Activated naive CD8-positive, alpha-beta T cell treated with anti-CD3 and anti-CD28 coated beads for 36 hours (primary cell): Measurements from ENCODE around the gene TIE1. TPM values are rescaled to one million over a fixed set of nuclear protein-coding genes. Genes with fewer than 3 reads are reported as not detected.

Experiments
- DNase-seq: peaks from one replicate; pipeline ENCODE4 v3.0.0; 2021
- H3K27ac Mint-ChIP-seq: one replicate; pipeline ENCODE4 v1.8.0; 2022; ENCODE audit warnings: mild to moderate bottlenecking, moderate library complexity, mixed read lengths
- H3K27me3 Mint-ChIP-seq: one replicate; pipeline ENCODE4 v1.8.0; 2022; ENCODE audit warnings: mild to moderate bottlenecking, mixed read lengths
- H3K36me3 Mint-ChIP-seq: one replicate; pipeline ENCODE4 v1.8.0; 2021; ENCODE audit warnings: mild to moderate bottlenecking, mixed read lengths
- H3K4me1 Mint-ChIP-seq: one replicate; pipeline ENCODE4 v1.8.0; 2021; ENCODE audit warnings: mixed read lengths
- H3K4me3 Mint-ChIP-seq: one replicate; pipeline ENCODE4 v1.8.0; 2022; ENCODE audit warnings: mild to moderate bottlenecking, moderate library complexity, mixed read lengths
- H3K9me3 Mint-ChIP-seq: one replicate; pipeline ENCODE4 v1.8.0; 2022; ENCODE audit warnings: mixed read lengths
- total RNA-seq, 2 experiments: library from RNA; stranded (reverse); gene quantifications; one replicate each; pipeline ENCODE4 v1.2.3, GENCODE V29; 2021

TIE1 gene
- total RNA-seq, 2 experiments from 2014 or later, result 0.14 to 0.49 TPM

DNA sequence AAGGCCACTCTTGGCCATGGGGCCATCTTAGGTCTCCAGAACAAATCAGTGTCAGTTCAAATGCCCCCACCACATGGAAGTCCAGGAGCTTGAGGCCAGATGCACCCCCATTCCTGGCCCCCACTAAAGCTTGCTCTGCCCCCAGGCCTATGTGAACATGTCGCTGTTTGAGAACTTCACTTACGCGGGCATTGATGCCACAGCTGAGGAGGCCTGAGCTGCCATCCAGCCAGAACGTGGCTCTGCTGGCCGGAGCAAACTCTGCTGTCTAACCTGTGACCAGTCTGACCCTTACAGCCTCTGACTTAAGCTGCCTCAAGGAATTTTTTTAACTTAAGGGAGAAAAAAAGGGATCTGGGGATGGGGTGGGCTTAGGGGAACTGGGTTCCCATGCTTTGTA, 21.7 kb downstream of the TIE1 start:
- Mint-ChIP-seq H3K4me3 (no peak overlapping the region), H3K36me3 (peaks cover 9% of the 10 kb centered on the region), H3K9me3 (peaks cover 15% of the 10 kb centered on the region), H3K4me1 (peaks cover 6% of the 10 kb centered on the region), H3K27me3 (no peaks in the 10 kb centered on the region), H3K27ac (no peak overlapping the region)
- no peak for DNase-seq

DNA sequence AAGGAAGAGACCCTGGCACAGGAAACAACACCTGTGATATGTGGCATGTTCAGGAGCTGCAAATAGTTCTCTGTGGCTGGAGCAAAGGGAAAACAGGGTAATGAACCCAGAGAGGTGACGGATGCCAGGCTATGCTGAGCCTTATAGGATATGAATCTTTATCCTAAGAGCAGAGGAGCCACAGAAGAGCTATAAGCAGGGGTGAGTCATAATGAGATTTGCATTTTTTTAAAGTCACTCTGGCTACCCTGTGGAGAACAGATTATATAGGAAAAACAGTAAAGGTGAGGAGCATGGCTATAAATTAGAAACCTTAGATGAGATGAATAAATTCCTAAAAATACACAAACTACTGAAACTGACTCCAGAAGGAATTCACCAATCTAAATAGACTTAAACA, 24.0 kb downstream of the TIE1 start:
- DNase-seq, result no peak
- Mint-ChIP-seq H3K27me3 (no peaks in the 10 kb centered on the region), H3K27ac (no peak overlapping the region), H3K9me3 (peaks cover 23% of the 10 kb centered on the region), H3K36me3 (peaks cover 13% of the 10 kb centered on the region), H3K4me3 (no peak overlapping the region), H3K4me1 (peaks cover 8% of the 10 kb centered on the region)

DNA sequence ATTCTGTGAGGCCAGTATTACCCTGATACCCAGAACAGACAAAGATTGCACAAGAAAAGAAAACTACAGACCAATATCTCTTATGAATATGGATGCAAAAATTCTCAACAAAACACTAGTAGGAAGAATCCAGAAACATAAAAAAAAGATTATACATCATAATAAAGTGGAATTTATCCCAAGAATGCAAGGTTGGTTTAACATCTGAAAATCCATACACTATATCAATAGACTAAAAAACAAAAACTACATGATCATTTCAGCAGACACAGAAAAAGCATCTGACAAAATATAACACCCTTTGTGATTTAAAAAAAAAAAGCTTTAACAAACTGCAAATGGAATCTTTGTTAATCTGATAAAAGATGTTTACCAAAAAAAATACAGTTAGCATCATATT, 24.6 kb downstream of the TIE1 start:
- peaks cover 23% of the 10 kb centered on the region for H3K9me3 Mint-ChIP-seq
- no peaks in the 10 kb centered on the region for H3K27me3 Mint-ChIP-seq
- H3K27ac Mint-ChIP-seq, result no peak overlapping the region
- peaks cover 14% of the 10 kb centered on the region for H3K4me1 Mint-ChIP-seq
- no peak for DNase-seq
- peaks cover 13% of the 10 kb centered on the region for H3K36me3 Mint-ChIP-seq
- H3K4me3 Mint-ChIP-seq, result no peak overlapping the region

DNA sequence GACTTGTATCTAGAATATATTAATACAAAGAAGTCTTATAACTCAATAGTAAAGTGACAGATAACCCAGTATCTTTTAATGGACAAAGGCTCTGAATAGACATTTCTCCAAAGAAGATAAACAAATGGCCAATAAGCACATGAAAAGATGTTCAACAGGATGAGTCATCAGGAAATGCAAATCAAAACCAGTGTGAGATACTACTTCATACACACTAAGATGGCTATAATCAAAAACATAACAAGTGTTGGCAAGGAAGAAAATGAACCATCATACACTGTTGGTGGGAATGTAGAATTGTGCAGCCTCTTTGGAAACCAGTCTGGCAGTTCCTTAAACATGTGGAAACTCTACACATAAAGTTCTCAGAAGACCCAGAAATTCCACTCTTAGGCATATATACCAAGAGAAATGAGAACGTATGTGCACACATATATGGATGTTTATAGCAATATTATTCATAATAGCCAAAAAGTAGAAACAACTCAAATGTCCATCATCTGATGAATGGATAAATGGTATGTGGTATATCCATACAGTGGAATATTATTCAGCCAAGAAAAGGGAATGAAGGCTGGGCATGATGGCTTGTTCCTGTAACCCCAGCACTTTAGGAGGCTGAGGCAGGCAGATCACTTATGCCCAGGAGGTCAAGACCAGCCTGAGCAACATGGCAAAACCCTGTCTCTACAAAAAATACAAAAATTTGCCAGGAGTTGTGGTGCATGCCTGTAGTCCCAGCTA, 26.9 kb downstream of the TIE1 start:
- no peak for DNase-seq
- no peak overlapping the region for H3K4me3 Mint-ChIP-seq
- peaks cover 13% of the 10 kb centered on the region for H3K36me3 Mint-ChIP-seq
- no peak overlapping the region for H3K27ac Mint-ChIP-seq
- peaks cover 19% of the 10 kb centered on the region for H3K4me1 Mint-ChIP-seq
- H3K9me3 Mint-ChIP-seq, result peaks cover 23% of the 10 kb centered on the region
- H3K27me3 Mint-ChIP-seq, result no peaks in the 10 kb centered on the region

DNA sequence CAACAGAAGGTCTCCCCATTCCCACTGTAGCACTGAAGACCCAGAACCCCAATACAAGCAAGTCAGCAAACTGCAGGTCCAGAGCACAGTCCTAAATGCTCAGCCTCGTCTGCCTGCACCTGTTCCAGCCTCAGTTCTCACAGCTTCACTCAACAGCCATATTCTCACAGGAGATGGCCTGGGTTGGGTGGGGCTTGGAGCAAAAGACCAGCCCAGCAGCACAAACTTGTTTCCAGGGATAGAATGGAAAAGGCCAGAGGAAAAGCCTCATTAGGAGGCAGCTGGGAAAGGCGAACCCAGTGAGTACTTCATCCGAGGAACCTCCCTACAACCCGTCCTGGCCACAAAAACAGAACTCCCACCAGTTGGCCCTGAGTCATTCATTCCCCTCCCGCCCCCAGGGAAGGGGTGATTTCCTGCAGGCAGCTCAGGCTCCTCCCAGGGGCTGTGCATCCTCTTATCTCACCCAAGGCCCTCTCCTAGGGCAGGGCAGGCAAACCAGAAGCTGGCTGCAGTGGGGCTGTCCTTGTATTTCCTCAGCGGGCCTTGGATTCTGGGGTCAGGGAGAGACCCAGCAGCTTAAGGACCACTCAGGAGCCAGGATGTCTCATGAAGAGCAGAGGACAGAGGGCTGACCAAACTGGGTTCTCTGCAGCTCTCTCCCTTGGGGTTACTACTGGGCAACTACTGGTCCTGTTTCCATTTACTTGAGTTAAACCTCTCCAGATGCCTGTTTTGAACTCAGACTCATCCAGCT, 29.4 kb downstream of the TIE1 start:
- Mint-ChIP-seq H3K27me3 (no peaks in the 10 kb centered on the region), H3K36me3 (peaks cover 8% of the 10 kb centered on the region), H3K27ac (peak overlapping the region; percentile 43), H3K4me3 (no peak overlapping the region), H3K4me1 (peaks cover 19% of the 10 kb centered on the region), H3K9me3 (peaks cover 15% of the 10 kb centered on the region)
- peak; percentile 76 for DNase-seq

DNA sequence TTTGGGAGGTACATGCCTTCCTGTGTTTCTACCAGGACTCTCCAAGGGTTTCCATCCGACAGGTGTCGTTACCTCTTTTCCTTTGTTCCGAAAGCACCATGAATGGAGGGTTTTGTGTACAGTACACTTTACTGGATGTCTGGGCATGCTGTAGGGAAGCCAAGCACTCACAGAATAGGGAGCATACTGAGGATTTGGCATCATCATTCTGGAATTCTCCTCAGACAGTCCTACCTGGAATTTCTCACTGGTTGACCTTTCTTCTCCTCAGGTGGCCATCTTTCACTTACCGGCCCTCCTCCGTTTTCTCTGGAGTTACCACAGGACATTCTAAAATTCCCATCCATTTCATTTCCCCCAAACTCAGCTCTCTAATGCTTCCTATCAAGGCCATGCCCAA, 30.9 kb downstream of the TIE1 start:
- Mint-ChIP-seq H3K4me1 (peaks cover 19% of the 10 kb centered on the region), H3K27me3 (no peaks in the 10 kb centered on the region), H3K9me3 (peaks cover 9% of the 10 kb centered on the region), H3K36me3 (peaks cover 4% of the 10 kb centered on the region), H3K27ac (no peak overlapping the region), H3K4me3 (no peak overlapping the region)
- no peak for DNase-seq

DNA sequence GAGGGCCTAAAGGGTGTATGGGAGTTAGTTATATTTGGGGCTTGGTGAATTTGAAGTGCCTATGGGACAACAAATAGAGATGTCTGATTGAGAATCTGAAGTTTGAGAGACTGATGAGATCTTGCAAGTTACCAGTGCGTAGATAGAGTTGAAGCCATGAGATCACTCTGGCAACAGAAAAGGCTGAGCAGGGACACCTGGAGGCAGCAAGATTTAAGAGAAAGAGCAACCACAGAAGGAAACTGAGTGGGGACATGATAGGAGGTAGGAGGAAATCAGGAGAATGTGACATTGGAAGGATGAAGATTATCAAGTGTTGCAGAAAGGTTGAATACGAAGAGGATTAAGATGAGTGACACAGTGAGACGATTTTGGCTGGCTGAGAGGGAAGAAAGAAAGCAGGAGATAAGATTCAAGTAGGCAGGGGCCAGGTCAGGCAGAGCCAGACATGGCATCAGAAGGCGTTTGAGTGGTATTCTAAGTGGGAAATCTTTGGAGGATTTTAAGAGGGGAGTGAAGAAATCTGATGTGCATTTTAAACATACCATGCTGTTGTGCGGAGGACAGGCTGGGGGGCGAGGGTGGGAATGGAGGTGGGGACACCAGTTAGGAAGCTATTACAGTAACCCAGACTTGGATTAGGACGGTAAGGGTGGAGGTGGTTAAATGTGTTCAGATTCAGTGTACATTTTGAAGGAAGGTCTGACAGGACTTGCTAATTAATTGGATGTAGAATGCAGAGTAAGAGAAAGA, 33.8 kb downstream of the TIE1 start:
- no peak overlapping the region for H3K4me3 Mint-ChIP-seq
- no peak for DNase-seq
- H3K27me3 Mint-ChIP-seq, result no peaks in the 10 kb centered on the region
- no peaks in the 10 kb centered on the region for H3K9me3 Mint-ChIP-seq
- H3K4me1 Mint-ChIP-seq, result peaks cover 12% of the 10 kb centered on the region
- no peaks in the 10 kb centered on the region for H3K36me3 Mint-ChIP-seq
- H3K27ac Mint-ChIP-seq, result no peak overlapping the region

DNA sequence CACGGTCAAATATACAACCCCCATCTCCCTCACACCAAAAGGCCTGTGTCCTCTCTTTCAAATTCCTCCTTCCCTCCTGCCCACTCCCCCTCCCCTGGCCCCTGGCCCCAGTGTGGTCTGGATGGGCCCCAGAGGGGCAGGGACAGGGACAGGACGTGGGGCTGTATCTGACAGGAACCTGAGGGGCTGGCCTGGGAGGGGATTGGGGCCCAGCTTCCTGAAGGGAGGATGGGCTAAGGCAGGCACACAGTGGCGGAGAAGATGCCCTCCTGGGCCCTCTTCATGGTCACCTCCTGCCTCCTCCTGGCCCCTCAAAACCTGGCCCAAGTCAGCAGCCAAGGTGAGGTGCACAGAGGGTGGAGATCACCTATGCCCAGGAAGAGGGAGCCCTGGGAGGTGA, 36.8 kb downstream of the TIE1 start, which contains the start of gene MPL:
Gene MPL (plus strand): TSS at position 231 of the 400 bp plus-strand sequence. CDS start 31 bp downstream, at position 262.
- Mint-ChIP-seq H3K36me3 (no peaks in the 10 kb centered on the region), H3K27me3 (no peaks in the 10 kb centered on the region), H3K4me3 (no peak within 1 kb of the TSS), H3K9me3 (no peaks in the 10 kb centered on the region), H3K27ac (no peak within 1 kb of the TSS), H3K4me1 (no peaks in the 10 kb centered on the region)
- DNase-seq, result no peak

DNA sequence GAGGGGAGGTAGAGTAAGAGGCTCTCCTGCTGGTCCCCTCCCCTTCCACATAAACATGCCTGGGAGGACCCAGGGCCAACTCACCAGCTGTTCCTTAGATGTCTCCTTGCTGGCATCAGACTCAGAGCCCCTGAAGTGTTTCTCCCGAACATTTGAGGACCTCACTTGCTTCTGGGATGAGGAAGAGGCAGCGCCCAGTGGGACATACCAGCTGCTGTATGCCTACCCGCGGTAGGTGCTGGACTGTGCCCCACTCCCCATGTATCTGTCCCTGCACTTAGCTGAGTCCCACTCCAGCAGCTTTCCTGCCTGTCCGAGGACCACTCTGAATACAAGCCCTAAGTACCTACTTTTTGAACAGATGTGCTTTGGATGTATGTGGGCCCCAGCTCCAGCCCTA, 37.2 kb downstream of the TIE1 start:
- Mint-ChIP-seq H3K4me3 (no peak overlapping the region), H3K27ac (no peak overlapping the region), H3K27me3 (no peaks in the 10 kb centered on the region), H3K9me3 (no peaks in the 10 kb centered on the region), H3K36me3 (no peaks in the 10 kb centered on the region), H3K4me1 (no peaks in the 10 kb centered on the region)
- no peak for DNase-seq

DNA sequence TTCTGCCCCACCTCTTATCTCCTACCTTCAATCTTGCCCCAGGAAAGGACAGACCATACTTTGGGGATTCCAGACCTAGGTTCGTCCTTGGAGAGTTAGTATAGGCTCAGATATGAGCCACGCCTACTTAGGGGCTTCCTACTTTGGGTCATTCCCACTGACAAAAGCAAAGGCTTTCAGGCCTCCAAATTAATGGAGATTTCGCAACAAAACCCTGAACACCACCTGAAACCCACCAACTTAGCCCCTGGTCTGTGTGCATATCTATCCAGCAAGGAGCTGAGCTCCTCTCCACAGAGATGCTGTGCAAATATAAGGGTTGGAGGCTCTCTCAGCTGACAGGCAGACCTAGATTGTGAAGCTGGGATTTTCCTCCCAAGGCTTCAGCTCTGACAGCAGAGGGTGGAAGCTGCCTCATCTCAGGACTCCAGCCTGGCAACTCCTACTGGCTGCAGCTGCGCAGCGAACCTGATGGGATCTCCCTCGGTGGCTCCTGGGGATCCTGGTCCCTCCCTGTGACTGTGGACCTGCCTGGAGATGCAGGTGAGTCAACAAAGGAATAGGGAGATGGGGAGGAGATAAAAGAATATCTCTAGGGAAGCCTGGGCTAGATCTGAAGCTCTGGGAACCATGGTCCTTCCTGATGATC, 38.9 kb downstream of the TIE1 start:
- Mint-ChIP-seq H3K27ac (no peak overlapping the region), H3K4me3 (no peak overlapping the region), H3K9me3 (no peaks in the 10 kb centered on the region), H3K4me1 (no peaks in the 10 kb centered on the region), H3K27me3 (no peaks in the 10 kb centered on the region), H3K36me3 (no peaks in the 10 kb centered on the region)
- DNase-seq, result no peak

DNA sequence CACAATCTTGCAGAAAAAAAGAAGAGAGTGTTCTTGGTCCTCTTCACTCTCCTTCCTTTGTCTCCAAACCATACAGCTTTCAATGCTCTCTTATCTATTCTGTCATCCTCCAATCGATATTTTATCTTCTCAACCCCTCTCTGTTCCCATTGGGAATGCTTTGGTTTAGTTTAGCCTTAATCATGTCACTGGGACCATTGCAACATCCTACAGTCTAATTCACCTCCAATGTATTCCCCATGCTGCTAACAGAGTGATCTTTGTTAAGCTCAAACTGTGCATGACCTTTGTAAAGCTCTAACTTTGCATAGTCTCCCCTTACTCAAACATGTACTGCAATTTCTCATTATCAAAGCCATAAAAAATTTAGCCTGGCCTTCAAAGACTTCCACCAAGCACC, 39.8 kb downstream of the TIE1 start:
- peaks cover 3% of the 10 kb centered on the region for H3K27me3 Mint-ChIP-seq
- H3K27ac Mint-ChIP-seq, result no peak overlapping the region
- no peak overlapping the region for H3K4me3 Mint-ChIP-seq
- H3K4me1 Mint-ChIP-seq, result no peaks in the 10 kb centered on the region
- DNase-seq, result no peak
- no peaks in the 10 kb centered on the region for H3K36me3 Mint-ChIP-seq
- no peaks in the 10 kb centered on the region for H3K9me3 Mint-ChIP-seq

DNA sequence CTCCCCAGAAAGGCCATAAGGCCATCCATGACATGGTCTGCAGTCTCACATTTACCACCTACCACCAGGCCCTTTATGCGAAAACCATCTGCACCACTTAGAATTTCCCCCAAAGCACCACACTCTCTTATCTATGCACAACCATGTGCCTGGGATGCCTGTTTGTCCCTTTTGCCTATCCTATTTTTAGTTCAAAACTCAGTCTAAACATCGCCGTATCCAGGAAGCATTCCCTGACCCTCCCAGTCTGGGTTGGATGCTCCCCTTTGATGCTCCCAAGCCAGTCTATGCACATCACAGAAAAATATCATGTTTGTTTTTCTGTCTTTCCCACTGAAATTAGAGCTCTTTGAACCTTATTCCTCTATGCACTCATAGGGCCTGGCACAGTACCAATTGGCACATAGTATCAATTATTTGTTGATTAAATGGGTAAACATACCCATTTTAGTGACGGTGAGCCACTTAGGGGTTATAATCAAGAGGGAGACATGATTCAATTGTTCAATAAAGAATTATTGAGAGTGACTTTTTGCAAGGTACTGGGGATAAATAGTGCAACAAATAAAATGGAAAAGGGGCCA, 43.6 kb downstream of the TIE1 start:
- no peak overlapping the region for H3K27ac Mint-ChIP-seq
- no peaks in the 10 kb centered on the region for H3K9me3 Mint-ChIP-seq
- H3K27me3 Mint-ChIP-seq, result peaks cover 3% of the 10 kb centered on the region
- H3K36me3 Mint-ChIP-seq, result no peaks in the 10 kb centered on the region
- H3K4me3 Mint-ChIP-seq, result no peak overlapping the region
- DNase-seq, result no peak
- H3K4me1 Mint-ChIP-seq, result peaks cover 3% of the 10 kb centered on the region

DNA sequence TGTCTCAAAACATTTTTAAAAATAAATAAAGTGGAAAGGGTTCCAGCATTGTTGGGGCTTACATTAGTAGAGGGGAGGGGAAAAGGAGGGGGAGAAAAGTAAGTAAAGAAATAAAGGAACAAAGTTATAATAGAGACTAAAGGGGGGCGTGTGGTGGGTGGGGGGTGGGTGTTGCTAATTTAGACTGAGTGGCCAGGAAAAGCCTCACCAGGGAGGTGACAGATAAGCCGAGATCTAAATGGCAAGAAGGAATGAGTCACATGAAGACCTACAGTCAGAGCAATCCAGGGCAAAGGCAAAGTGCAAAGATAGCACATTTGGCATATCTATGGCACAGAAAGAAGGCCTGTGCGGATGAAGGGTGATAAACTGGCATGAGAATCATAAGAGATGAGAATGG, 44.3 kb downstream of the TIE1 start:
- no peaks in the 10 kb centered on the region for H3K36me3 Mint-ChIP-seq
- no peak overlapping the region for H3K27ac Mint-ChIP-seq
- no peak overlapping the region for H3K4me3 Mint-ChIP-seq
- peaks cover 3% of the 10 kb centered on the region for H3K27me3 Mint-ChIP-seq
- peaks cover 6% of the 10 kb centered on the region for H3K4me1 Mint-ChIP-seq
- no peaks in the 10 kb centered on the region for H3K9me3 Mint-ChIP-seq
- no peak for DNase-seq

DNA sequence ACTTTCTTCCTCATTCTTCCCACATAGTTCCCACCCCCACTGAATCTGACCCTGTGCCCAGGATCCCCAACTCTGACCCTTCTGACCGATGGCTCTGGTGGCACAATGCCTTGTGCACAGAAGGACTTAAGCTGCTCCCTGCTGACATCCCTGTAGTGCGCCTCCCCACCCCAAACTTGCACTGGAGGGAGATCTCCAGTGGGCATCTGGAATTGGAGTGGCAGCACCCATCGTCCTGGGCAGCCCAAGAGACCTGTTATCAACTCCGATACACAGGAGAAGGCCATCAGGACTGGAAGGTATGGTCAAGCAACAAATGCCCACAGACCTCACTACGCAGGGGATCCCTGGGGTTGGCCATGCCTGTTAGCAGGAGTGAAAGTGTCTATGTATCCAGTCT, 45.9 kb downstream of the TIE1 start:
- no peaks in the 10 kb centered on the region for H3K36me3 Mint-ChIP-seq
- H3K27me3 Mint-ChIP-seq, result peaks cover 3% of the 10 kb centered on the region
- no peak for DNase-seq
- H3K4me1 Mint-ChIP-seq, result peaks cover 9% of the 10 kb centered on the region
- H3K27ac Mint-ChIP-seq, result no peak overlapping the region
- H3K4me3 Mint-ChIP-seq, result no peak overlapping the region
- H3K9me3 Mint-ChIP-seq, result no peaks in the 10 kb centered on the region
